Smooth muscle cell (in vitro differentiated cells): ENCODE measurements around the gene TOGARAM2. TPM values are rescaled to one million over a fixed set of nuclear protein-coding genes. Genes with fewer than 3 reads are reported as not detected.

Experiments used
- DNase-seq: peaks from one replicate; lab custom pipeline; 2025; ENCODE audit not compliant: unreplicated experiment; lab: John Stamatoyannopoulos, UW
- H2AFZ ChIP-seq: fragments of 200-600 bp; sonication (generic); 2 replicates; pipeline ENCODE4 v1.6.0; 2016; ENCODE audit warnings: antibody characterized with exemption, low read depth, mild to moderate bottlenecking
- H3F3A ChIP-seq: fragments of 200-600 bp; sonication (generic); 2 replicates; pipeline ENCODE4 v1.6.0; 2017; ENCODE audit warnings: antibody characterized with exemption, low read depth
- H3K27ac ChIP-seq: fragments of 200-600 bp; sonication (generic); 2 replicates; pipeline ENCODE4 v1.5.1; 2016; ENCODE audit warnings: low read depth, mild to moderate bottlenecking
- H3K27me3 ChIP-seq: fragments of 200-600 bp; sonication (generic); 2 replicates; pipeline ENCODE4 v1.6.1; 2016; ENCODE audit warnings: low read depth, mild to moderate bottlenecking
- H3K36me3 ChIP-seq: fragments of 200-600 bp; sonication (generic); 2 replicates; pipeline ENCODE4 v1.5.1; 2016; ENCODE audit warnings: low read depth
- H3K4me1 ChIP-seq: fragments of 200-600 bp; sonication (generic); 2 replicates; pipeline ENCODE4 v1.5.1; 2016; ENCODE audit warnings: low read depth
- H3K4me2 ChIP-seq: fragments of 200-600 bp; sonication (generic); 2 replicates; pipeline ENCODE4 v1.6.0; 2016; ENCODE audit warnings: mild to moderate bottlenecking
- H3K4me3 ChIP-seq: fragments of 200-600 bp; sonication (generic); 2 replicates; pipeline ENCODE4 v1.5.1; 2016; ENCODE audit warnings: mild to moderate bottlenecking
- H3K79me2 ChIP-seq: fragments of 200-600 bp; sonication (generic); 2 replicates; pipeline ENCODE4 v1.6.0; 2016; ENCODE audit warnings: low read depth, mild to moderate bottlenecking
- H3K9ac ChIP-seq: fragments of 200-600 bp; sonication (generic); 2 replicates; pipeline ENCODE4 v1.6.0; 2016; ENCODE audit warnings: low read depth
- H3K9me3 ChIP-seq: fragments of 200-600 bp; sonication (generic); replicated peaks from 2 replicates; pipeline ENCODE4 v1.5.1; 2016; ENCODE audit warnings: low read depth
- H4K20me1 ChIP-seq: fragments of 200-600 bp; sonication (generic); 2 replicates; pipeline ENCODE4 v1.6.0; 2016; ENCODE audit warnings: low read depth
- WGBS: methylation state at CpG from one replicate; pipeline ENCODE4 v1.1.7; 2016; ENCODE audit warnings: low lambda C conversion rate; 5-methylcytosine and 5-hydroxymethylcytosine counted together
- polyA plus RNA-seq: library from polyadenylated mRNA; unstranded; fragments of >200 nt; fragmentation: Nextera tagmentation; extraction: Ambion mirVana; gene quantifications from 2 replicates; pipeline ENCODE4 v1.2.1, GENCODE V29; 2016
- total RNA-seq: library from RNA; depleted of rRNA; stranded (reverse); fragments of >200 nt; gene quantifications from 2 replicates; pipeline ENCODE4 v1.2.3, GENCODE V29; 2014
- TF ChIP-seq, protein P1 (sequence below): fragments of 200-600 bp; sonication (generic); IDR thresholded peaks from 2 replicates; pipeline ENCODE4 v1.5.1; 2017; ENCODE audit warnings: borderline replicate concordance, mild to moderate bottlenecking, antibody characterized with exemption; ENCODE audit not compliant: insufficient read depth, poor library complexity, severe bottlenecking

TOGARAM2 gene
- total and polyA plus RNA-seq, 2 experiments from 2014 or later: 0.72 to 1.1 TPM

DNA sequence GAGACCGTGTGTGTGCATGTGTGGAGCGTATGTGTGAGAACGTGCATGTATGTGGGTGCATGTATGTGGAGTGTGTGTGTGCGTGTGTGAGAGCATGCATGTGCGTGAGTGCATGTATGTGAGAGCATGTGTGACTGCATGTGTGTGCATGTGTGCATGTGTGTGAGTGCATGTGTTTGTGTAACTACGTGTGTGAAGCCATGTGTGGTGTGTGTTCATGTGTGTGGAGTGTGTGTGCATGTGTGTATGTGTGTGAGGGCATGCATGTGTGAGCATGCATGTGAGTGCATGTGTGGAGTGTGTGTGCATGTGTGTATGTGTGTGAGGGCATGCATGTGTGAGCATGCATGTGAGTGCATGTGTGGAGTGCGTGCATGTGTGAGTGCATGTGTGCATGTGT is 24.2 kb downstream of the TOGARAM2 start:
- H2AFZ ChIP-seq: no peak overlapping the region
- no peaks in the 10 kb centered on the region for H3F3A ChIP-seq
- no peaks in the 10 kb centered on the region for H3K27me3 ChIP-seq
- no peaks in the 10 kb centered on the region for H4K20me1 ChIP-seq
- no peak overlapping the region for H3K9ac ChIP-seq
- TF ChIP-seq, protein P1, sequence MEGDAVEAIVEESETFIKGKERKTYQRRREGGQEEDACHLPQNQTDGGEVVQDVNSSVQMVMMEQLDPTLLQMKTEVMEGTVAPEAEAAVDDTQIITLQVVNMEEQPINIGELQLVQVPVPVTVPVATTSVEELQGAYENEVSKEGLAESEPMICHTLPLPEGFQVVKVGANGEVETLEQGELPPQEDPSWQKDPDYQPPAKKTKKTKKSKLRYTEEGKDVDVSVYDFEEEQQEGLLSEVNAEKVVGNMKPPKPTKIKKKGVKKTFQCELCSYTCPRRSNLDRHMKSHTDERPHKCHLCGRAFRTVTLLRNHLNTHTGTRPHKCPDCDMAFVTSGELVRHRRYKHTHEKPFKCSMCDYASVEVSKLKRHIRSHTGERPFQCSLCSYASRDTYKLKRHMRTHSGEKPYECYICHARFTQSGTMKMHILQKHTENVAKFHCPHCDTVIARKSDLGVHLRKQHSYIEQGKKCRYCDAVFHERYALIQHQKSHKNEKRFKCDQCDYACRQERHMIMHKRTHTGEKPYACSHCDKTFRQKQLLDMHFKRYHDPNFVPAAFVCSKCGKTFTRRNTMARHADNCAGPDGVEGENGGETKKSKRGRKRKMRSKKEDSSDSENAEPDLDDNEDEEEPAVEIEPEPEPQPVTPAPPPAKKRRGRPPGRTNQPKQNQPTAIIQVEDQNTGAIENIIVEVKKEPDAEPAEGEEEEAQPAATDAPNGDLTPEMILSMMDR: no peak
- H3K27ac ChIP-seq: no peak overlapping the region
- H3K4me2 ChIP-seq: no peak overlapping the region
- WGBS: 69% methylated on average over 7 of the region's 7 CpGs
- peaks cover 2% of the 10 kb centered on the region for H3K4me1 ChIP-seq
- no peak overlapping the region for H3K4me3 ChIP-seq
- no peaks in the 10 kb centered on the region for H3K36me3 ChIP-seq
- no peaks in the 10 kb centered on the region for H3K9me3 ChIP-seq
- H3K79me2 ChIP-seq: no peaks in the 10 kb centered on the region
- no peak for DNase-seq

DNA sequence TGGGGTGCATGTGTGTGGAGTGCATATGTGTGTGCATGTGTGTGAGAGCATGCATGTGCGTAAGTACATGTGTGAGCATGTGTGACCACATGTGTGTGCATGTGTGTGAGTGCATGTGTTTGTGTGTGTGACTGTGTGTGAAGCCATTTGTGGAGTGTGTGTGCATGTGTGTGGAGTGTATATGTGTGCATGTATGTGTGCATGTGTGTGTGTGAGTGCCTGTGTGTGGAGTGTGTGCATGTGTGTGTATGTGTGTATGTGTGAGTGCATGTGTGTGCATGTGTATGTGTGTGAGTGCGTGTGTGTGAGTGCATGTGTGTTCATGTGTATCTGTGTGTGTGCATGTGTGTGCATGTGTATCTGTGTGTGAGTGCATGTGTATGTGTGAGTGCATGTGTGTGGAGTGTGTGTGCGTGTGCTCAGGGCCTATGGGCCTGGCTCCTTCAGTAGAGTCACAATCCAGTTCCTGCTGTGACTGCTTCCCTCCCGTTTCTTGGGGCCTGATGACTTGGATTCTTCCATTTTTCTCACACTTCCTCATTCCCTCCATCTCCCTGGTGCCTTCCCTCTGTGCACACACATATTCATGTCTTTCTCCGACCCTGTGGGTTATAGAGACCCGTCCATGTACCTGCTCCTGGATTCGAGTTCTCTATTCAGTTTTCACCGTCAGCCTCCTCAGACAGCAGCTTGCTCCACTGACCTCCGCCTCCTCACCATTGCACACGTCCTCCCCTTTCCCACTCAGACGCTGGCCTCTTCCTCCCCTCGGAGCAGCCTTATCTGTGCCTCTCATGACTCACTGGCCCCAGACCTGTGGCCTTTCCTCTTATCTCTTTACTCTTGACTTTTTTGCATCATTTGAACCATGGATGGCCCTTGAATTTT is 25.2 kb downstream of the TOGARAM2 start:
- no peaks in the 10 kb centered on the region for H4K20me1 ChIP-seq
- H3K27ac ChIP-seq: no peak overlapping the region
- no peak overlapping the region for H2AFZ ChIP-seq
- no peaks in the 10 kb centered on the region for H3K9me3 ChIP-seq
- peaks cover 12% of the 10 kb centered on the region for H3K4me1 ChIP-seq
- no peak for DNase-seq
- no peaks in the 10 kb centered on the region for H3K27me3 ChIP-seq
- H3K36me3 ChIP-seq: no peaks in the 10 kb centered on the region
- WGBS: 38% methylated on average over 11 of the region's 12 CpGs
- no peak overlapping the region for H3K9ac ChIP-seq
- TF ChIP-seq, protein P1: no peak
- H3K79me2 ChIP-seq: no peaks in the 10 kb centered on the region
- H3F3A ChIP-seq: no peaks in the 10 kb centered on the region
- peak overlapping the region; percentile 20 for H3K4me2 ChIP-seq
- H3K4me3 ChIP-seq: no peak overlapping the region

DNA sequence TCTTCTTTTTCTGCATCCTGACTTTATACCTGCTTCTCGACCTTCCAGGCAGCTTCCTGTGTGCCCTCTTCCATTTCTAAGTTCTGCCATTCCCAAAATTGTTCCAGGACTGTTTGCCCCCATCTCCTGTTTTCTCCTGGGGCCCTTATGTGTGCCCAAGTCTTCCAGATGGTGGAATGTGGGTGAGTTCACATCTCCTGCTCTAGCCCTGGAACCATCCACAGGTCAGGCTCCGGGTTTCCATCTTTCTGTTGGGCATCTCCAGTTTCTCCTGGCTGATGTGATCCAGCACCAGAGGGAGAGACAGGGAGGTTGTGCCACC is 25.8 kb downstream of the TOGARAM2 start:
- H3K9me3 ChIP-seq: no peaks in the 10 kb centered on the region
- 85% methylated on average over 2 of the region's 2 CpGs for WGBS
- no peaks in the 10 kb centered on the region for H3K27me3 ChIP-seq
- no peak overlapping the region for H3K9ac ChIP-seq
- peak overlapping the region; percentile 20 for H3K4me2 ChIP-seq
- DNase-seq: no peak
- no peak overlapping the region for H2AFZ ChIP-seq
- H3K36me3 ChIP-seq: no peaks in the 10 kb centered on the region
- H3K4me3 ChIP-seq: no peak overlapping the region
- TF ChIP-seq, protein P1: no peak
- H3K4me1 ChIP-seq: peaks cover 15% of the 10 kb centered on the region
- no peaks in the 10 kb centered on the region for H3F3A ChIP-seq
- H3K79me2 ChIP-seq: no peaks in the 10 kb centered on the region
- H3K27ac ChIP-seq: no peak overlapping the region
- H4K20me1 ChIP-seq: no peaks in the 10 kb centered on the region

DNA sequence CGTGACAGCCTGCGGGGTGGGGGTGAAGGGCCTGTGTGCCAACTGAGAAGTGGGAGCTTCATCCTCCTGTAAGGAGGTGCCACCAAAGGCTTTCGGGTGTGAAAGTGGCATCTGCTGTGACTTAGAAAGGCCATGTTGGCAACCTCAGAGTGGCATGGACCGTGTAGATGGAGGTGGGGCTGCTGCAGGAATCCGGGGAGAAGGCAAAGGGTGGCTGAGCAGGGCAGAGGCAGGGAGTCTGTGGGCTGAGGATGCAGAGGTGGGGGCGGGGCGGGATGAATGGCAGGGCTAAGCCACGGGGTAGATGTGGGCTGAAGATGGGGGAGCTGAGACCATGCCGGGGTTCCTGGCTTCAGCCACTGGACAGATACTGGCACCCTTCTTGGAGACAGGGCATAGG is 28.2 kb downstream of the TOGARAM2 start:
- no peaks in the 10 kb centered on the region for H4K20me1 ChIP-seq
- H3K27me3 ChIP-seq: no peaks in the 10 kb centered on the region
- no peak overlapping the region for H3K27ac ChIP-seq
- H3K4me2 ChIP-seq: no peak overlapping the region
- peaks cover 22% of the 10 kb centered on the region for H3K4me1 ChIP-seq
- WGBS: 88% methylated on average over 9 of the region's 9 CpGs
- H3K4me3 ChIP-seq: no peak overlapping the region
- no peak overlapping the region for H3K9ac ChIP-seq
- no peaks in the 10 kb centered on the region for H3K79me2 ChIP-seq
- H2AFZ ChIP-seq: no peak overlapping the region
- DNase-seq: no peak
- TF ChIP-seq, protein P1: no peak
- no peaks in the 10 kb centered on the region for H3K9me3 ChIP-seq
- H3F3A ChIP-seq: no peaks in the 10 kb centered on the region
- H3K36me3 ChIP-seq: no peaks in the 10 kb centered on the region
